ENCODE data around the gene FPGT. TPM values are rescaled to one million over a fixed set of nuclear protein-coding genes. Genes with fewer than 3 reads are reported as not detected.

FPGT gene
- total RNA-seq, 1 donor from 2014 or later, result 16.3 TPM

Other genes with a start within 250 kb of the FPGT start
- gene LRRIQ3, start 66 bp upstream of the FPGT start, total RNA-seq, result 0.71 TPM
- gene TNNI3K, start 37.1 kb downstream of the FPGT start, total RNA-seq, result 1.1 TPM

Measured in mesenteric fat pad (tissue), 1 donor.